Endothelial cell of umbilical vein (primary cell): ENCODE results near the gene ASCL1.

Experiments used
- FOS ChIP-seq: IDR thresholded peaks from 2 replicates; pipeline ENCODE4 v1.6.1; 2011; ENCODE audit warnings: mild to moderate bottlenecking, low read length, moderate library complexity, borderline replicate concordance; ENCODE audit not compliant: insufficient read depth
- POLR2AphosphoS5 ChIP-seq: IDR thresholded peaks from 2 replicates; pipeline ENCODE4 v1.6.1; 2012; ENCODE audit warnings: low read depth, mild to moderate bottlenecking, control low read depth, low read length, moderate library complexity; ENCODE audit not compliant: insufficient read depth
- TF ChIP-seq, protein P1 (sequence below), 2 donors: IDR thresholded peaks; 1 replicate in 1 of 2; 2 replicates in 1 of 2; pipeline ENCODE4 v1.5.1; 2011; ENCODE audit warnings: low read length in 2 of 2, mild to moderate bottlenecking in 2 of 2, moderate library complexity in 2 of 2, control low read depth in 1 of 2, inconsistent platforms in 1 of 2, low read depth in 1 of 2; ENCODE audit not compliant: insufficient read depth in 1 of 2; ENCODE audit errors: extremely low read depth in 1 of 2

DNA sequence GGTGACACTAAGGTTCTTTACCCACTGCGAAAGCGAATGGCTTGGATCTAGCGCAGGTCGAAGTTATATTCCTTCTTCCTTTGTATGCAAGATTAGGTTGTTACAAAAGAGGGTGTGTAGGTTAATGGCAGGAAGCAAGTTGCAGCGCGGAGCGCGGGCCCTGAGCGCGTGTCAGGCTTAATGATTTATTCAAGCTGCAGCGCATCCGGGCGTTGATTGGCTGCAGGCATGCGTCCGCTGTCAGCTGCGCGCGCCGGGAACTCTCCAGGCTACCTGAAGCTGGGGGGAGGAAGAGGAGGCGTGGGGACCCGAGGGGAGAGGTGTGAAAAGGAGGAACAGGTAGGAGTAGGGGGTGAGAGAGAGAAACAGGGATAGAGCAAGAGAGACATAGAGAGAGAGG lies 7.4 kb downstream of the ASCL1 start:
- TF ChIP-seq, protein P1, sequence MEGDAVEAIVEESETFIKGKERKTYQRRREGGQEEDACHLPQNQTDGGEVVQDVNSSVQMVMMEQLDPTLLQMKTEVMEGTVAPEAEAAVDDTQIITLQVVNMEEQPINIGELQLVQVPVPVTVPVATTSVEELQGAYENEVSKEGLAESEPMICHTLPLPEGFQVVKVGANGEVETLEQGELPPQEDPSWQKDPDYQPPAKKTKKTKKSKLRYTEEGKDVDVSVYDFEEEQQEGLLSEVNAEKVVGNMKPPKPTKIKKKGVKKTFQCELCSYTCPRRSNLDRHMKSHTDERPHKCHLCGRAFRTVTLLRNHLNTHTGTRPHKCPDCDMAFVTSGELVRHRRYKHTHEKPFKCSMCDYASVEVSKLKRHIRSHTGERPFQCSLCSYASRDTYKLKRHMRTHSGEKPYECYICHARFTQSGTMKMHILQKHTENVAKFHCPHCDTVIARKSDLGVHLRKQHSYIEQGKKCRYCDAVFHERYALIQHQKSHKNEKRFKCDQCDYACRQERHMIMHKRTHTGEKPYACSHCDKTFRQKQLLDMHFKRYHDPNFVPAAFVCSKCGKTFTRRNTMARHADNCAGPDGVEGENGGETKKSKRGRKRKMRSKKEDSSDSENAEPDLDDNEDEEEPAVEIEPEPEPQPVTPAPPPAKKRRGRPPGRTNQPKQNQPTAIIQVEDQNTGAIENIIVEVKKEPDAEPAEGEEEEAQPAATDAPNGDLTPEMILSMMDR (IDR thresholded peaks at IDR 0.05; ENCODE audit: extremely low read depth in 1 of 2, insufficient read depth in 1 of 2, low read depth in 1 of 2, low read length in 2 of 2), result no peak
- TF ChIP-seq POLR2AphosphoS5 (no peak), FOS (no peak)
